Mucosa of rectum (tissue), 2 donors: ENCODE measurements around the gene PROKR1.
"Not testable (repeated sequence)": the region's sequence is repeated elsewhere in the genome, so short reads cannot be mapped to it uniquely, and the experiment has no call there.

Source experiments
- H3K27ac ChIP-seq, 2 donors: one replicate each; pipeline ENCODE4 v1.7.0; 2013; ENCODE audit warnings: inconsistent platforms in 2 of 2, low read depth in 2 of 2, low read length in 2 of 2
- H3K27me3 ChIP-seq, 2 donors: one replicate each; pipeline ENCODE4 v1.7.0; 2013; ENCODE audit warnings: low read length in 2 of 2; ENCODE audit not compliant: control insufficient read depth in 2 of 2, insufficient read depth in 2 of 2
- H3K36me3 ChIP-seq, 2 donors: one replicate each; pipeline ENCODE4 v1.7.0; 2013; ENCODE audit warnings: low read length in 2 of 2; ENCODE audit not compliant: control insufficient read depth in 2 of 2, insufficient read depth in 2 of 2
- H3K4me1 ChIP-seq, 2 donors: one replicate each; pipeline ENCODE4 v1.7.0; 2013; ENCODE audit warnings: low read length in 2 of 2, mild to moderate bottlenecking in 1 of 2; ENCODE audit not compliant: control insufficient read depth in 2 of 2, insufficient read depth in 2 of 2
- H3K4me3 ChIP-seq, 2 donors: one replicate each; pipeline ENCODE4 v1.7.0; 2013; ENCODE audit warnings: low read length in 2 of 2
- H3K9ac ChIP-seq, 2 donors: one replicate each; pipeline ENCODE4 v1.7.0; 2013; ENCODE audit warnings: low read length in 2 of 2, low read depth in 1 of 2, mild to moderate bottlenecking in 1 of 2
- H3K9me3 ChIP-seq, 2 donors: one replicate each; pipeline ENCODE4 v1.7.0; 2013; ENCODE audit warnings: low read length in 2 of 2; ENCODE audit not compliant: control insufficient read depth in 2 of 2
- donor health status: healthy.
- donor health status: Normal muscosa, but diverticular disease.

PROKR1 gene

DNA sequence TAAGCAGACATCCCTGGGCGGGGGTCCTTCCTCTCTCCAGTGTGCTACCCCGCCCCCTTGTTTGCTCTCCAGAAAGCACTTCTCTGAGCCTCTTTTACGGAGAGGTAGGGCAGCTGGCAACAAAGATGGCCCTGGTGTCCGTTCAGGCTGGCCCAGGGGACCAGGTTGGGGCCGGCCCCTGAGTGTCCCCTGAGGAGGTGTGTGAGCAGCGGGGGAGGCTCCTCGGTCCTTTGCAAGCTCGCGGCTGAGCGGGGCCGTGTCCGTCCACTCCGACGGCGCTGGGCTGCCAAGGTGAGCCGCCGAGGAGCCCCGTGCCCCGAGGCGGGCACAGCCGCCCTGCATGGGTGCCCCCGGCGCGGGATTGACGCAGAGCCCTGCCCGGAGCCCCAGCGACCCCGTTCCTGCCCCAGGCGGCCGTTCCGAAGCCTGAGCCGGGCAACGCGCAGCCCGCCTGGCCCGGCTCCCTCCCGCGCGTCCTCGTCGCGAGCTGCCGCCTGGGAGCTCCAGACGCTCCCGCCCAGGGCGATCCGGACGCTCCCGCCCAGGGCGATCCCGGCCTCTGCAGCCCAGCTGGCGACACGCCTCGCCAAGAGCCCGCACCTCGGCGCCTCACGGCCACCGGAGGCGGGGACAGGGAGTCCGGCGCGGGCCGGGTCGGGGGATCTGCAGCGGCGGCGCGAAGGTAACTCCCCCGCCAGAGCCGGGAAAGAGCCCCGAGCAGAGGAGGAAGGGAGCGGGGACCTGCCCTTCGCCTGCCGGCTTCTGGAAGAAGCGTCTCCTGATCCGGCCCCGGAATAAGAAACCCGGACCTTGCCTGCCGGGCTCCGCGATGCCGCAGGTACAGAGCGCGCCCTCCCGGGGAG lies at the start of gene PROKR1:
PROKR1 (plus strand) TSS at position 569 of the 863 bp plus-strand sequence. CDS start 2,243 bp downstream, outside the sequence.
- Histone ChIP-seq H3K9me3 (no peaks in the 10 kb centered on the region), H3K4me1 (peaks cover 0 to 5% of the 10 kb centered on the region in 2 donors), H3K9ac (peak within 1 kb of the TSS in 1 of 2 donors; percentile 47), H3K4me3 (peak within 1 kb of the TSS; percentile 41 to 60), H3K36me3 (no peaks in the 10 kb centered on the region), H3K27ac (no peak within 1 kb of the TSS), H3K27me3 (peaks cover 17 to 26% of the 10 kb centered on the region in 2 donors)

- Histone ChIP-seq H3K27ac (no peak overlapping the region), H3K27me3 (no peaks in the 10 kb centered on the region), H3K36me3 (no peaks in the 10 kb centered on the region), H3K9ac (no peak overlapping the region), H3K9me3 (no peaks in the 10 kb centered on the region), H3K4me1 (no peaks in the 10 kb centered on the region), H3K4me3 (no peak overlapping the region)
These were observed 49.3 kb upstream of the PROKR1 start for GRCh38 chr2:68594041-68594440.

DNA sequence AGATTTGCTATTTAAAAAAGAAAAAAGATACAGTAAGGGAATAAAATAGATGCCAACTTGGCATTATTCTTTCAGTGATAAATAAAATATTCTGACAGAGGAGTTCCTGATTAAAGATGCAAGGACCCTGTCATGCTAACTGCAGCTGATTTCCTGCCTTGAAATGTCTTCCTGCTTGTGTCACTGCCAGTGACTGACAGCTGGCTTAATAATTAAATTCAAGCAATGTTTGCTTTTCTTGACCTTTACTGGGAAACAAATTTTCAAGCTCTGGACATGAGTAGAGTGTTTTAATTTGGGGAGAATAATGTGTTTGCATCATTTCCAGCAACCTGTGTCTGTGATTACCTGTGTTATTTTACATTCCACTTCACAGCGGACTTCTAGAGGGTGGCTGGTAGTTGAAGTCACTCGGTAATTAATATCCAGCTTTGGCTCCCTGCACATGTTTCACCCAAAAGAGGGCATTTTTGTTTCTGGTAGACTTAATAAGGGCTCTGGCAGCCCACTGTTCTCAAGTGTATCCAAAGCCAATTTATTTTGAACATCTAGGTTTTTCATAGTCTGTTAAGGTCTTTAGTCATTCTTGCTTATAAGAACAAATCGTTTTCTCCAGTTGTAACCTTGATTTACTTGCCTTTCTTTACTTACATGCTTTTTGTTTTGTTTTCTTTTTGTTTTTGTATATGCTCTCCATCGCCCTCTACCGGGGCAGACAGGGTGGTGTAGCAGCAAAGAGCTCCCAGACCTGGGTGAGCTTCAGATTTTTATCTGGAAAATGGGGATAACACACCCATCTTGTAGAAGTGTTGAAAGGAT lies 48.5 kb upstream of the PROKR1 start:
- Histone ChIP-seq H3K27me3 (no peaks in the 10 kb centered on the region), H3K9ac (no peak overlapping the region), H3K4me1 (no peaks in the 10 kb centered on the region), H3K4me3 (no peak overlapping the region), H3K27ac (no peak overlapping the region), H3K36me3 (no peaks in the 10 kb centered on the region), H3K9me3 (no peaks in the 10 kb centered on the region)

DNA sequence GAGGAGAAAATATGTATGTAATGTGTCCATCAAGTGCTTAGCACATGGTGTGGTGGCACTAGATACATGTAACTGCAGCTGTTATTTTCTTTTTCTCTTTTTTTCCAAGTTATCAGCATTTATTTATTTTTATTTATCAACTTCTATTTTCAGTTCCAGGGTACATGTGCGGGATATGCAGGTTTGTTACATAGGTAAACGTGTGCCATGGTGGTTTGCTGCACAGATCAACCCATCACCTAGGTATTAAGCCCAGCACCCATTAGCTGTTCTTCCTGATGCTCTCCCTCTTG lies 47.9 kb upstream of the PROKR1 start:
- H3K9ac ChIP-seq, H3K27ac ChIP-seq, H3K27me3 ChIP-seq, H3K9me3 ChIP-seq, H3K4me3 ChIP-seq, H3K4me1 ChIP-seq, H3K36me3 ChIP-seq: not testable (repeated sequence)

GRCh38 chr2:68600495-68600894 lies 42.9 kb upstream of the PROKR1 start:
- not testable (repeated sequence) for H3K4me3 ChIP-seq, H3K36me3 ChIP-seq, H3K27me3 ChIP-seq, H3K9ac ChIP-seq, H3K27ac ChIP-seq, H3K9me3 ChIP-seq, H3K4me1 ChIP-seq

DNA sequence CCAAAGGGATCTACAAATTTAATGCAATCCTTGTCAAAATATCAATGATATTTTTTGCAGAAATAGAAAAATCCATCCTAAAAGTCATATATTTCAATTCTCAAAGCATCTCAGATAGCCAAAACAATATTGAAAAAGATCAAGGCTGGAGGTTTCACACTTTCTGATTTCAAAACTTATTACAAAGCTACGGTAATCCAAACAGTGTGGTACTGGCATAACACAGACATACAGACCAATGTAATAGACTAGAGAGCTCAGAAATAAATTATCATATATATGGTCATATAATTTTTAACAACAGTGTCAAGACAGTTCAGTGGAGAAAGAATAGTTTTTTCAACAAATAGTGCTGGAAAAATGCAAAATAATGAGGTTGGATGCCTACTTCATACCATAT lies 40.3 kb upstream of the PROKR1 start:
- Histone ChIP-seq H3K9ac (no peak overlapping the region), H3K9me3 (peaks cover 0 to 6% of the 10 kb centered on the region in 2 donors), H3K4me1 (no peaks in the 10 kb centered on the region), H3K27ac (no peak overlapping the region), H3K4me3 (no peak overlapping the region), H3K36me3 (no peaks in the 10 kb centered on the region), H3K27me3 (no peaks in the 10 kb centered on the region)

DNA sequence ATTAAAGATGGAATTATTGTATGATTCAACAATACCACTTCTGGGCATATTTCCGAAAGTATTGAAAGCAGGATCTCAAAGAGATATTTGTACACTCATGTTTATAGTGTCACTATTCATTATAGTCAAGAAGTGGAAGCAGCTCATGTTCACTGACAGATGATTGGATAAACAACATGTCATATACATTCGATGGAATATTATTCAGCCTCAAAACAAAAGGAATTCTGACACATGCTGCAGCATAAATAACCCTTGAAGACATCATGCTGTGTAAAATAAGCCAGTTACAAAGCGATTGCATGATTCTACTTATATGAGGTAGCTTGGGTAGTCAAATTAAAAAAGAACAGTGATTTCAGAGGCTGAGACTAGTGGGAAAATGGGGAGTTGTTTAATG lies 39.3 kb upstream of the PROKR1 start:
- Histone ChIP-seq H3K4me1 (no peaks in the 10 kb centered on the region), H3K27ac (no peak overlapping the region), H3K4me3 (no peak overlapping the region)

DNA sequence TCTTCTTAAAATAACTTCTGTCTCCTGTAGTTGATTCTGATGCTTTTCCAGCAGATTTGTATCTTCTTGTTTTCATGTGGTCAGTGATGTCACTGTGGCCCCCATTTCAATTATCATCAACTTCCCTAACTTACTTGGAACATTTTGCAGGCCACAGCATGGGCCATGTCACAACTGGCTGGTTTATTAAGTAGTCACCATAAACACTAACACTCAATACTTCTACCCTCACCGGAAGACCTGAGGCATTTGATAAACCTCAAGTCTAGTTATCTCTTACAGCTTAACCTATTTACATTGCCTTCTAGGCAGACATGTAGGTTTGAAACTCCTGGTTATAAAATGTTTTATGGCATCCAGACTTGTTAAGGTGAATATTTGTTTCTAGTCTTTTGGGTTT lies 37.4 kb upstream of the PROKR1 start:
- Histone ChIP-seq H3K36me3 (no peaks in the 10 kb centered on the region), H3K4me3 (no peak overlapping the region), H3K9me3 (peaks cover 0 to 6% of the 10 kb centered on the region in 2 donors), H3K27ac (no peak overlapping the region), H3K9ac (no peak overlapping the region), H3K27me3 (no peaks in the 10 kb centered on the region), H3K4me1 (no peaks in the 10 kb centered on the region)

More for the DNA sequence above, 39.3 kb upstream of the PROKR1 start:
- Histone ChIP-seq H3K9me3 (peaks cover 0 to 6% of the 10 kb centered on the region in 2 donors), H3K27me3 (no peaks in the 10 kb centered on the region), H3K36me3 (no peaks in the 10 kb centered on the region), H3K9ac (no peak overlapping the region)

DNA sequence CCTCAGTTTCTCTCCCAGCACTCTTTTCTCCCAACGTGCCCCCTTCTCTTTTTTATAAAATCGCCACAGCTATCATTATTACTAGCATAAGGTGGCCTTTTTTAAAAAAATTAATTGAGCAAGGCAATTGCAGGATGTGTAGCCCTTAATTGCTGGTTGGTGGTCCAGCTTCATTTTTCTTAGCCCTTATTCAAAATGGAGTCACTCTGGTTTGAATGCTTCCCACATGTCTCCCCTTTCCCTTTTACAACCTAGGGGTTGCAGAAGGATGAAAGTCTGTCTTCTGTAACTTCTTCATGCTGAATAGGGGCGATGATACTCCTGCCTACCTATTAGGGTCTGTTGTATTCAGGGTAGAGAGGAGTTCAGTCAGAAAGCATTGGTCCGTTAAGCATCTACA lies 36.6 kb upstream of the PROKR1 start:
- no peak overlapping the region for H3K27ac ChIP-seq
- peaks cover 0 to 3% of the 10 kb centered on the region in 2 donors for H3K9me3 ChIP-seq

GRCh38 chr2:68607837-68608236 lies 35.5 kb upstream of the PROKR1 start:
- no peak overlapping the region for H3K4me3 ChIP-seq
- H3K4me1 ChIP-seq, result no peaks in the 10 kb centered on the region
- peaks cover 0 to 3% of the 10 kb centered on the region in 2 donors for H3K9me3 ChIP-seq
- no peaks in the 10 kb centered on the region for H3K27me3 ChIP-seq
- H3K9ac ChIP-seq, result no peak overlapping the region
- H3K36me3 ChIP-seq, result no peaks in the 10 kb centered on the region
- no peak overlapping the region for H3K27ac ChIP-seq

More for the DNA sequence above, 36.6 kb upstream of the PROKR1 start:
- no peaks in the 10 kb centered on the region for H3K27me3 ChIP-seq
- no peak overlapping the region for H3K4me3 ChIP-seq
- H3K36me3 ChIP-seq, result no peaks in the 10 kb centered on the region
- no peak overlapping the region for H3K9ac ChIP-seq
- H3K4me1 ChIP-seq, result no peaks in the 10 kb centered on the region
